ENCODE results near the gene ZNF598. TPM values are rescaled to one million over a fixed set of nuclear protein-coding genes. Genes with fewer than 3 reads are reported as not detected.
"Not testable (repeated sequence)": the region's sequence is repeated elsewhere in the genome, so short reads cannot be mapped to it uniquely, and the experiment has no call there.

The ZNF598 gene
- polyA plus RNA-seq, 6 donors from 2014 or later: 2.7 to 8.4 (median 3.9) TPM

DNA sequence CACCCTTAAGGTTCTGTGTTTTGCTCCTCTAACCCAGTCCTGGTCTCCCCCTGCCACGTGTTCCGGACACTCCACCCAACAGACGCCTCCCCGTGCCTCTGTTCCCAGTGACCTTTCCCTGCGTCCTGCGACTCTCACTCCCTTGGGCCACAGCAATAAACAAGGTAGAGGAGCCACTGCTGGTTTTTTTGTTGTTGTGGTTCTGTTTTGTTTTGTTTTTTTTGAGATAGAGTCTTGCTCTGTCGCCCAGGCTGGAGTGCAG is 6.3 kb upstream of the ZNF598 start:
- H3K9me3 Mint-ChIP-seq: no peaks in the 10 kb centered on the region
- ATAC-seq (ENCODE audit: low read depth in 2 of 2) (no peak), DNase-seq (no peak)
- H3K4me3 Mint-ChIP-seq: no peak overlapping the region
- H3K4me1 Mint-ChIP-seq: peaks cover 0 to 5% (median 5%) of the 10 kb centered on the region in 3 donors
- peaks cover 0 to 30% (median 16%) of the 10 kb centered on the region in 3 donors for H3K27me3 Mint-ChIP-seq
- no peaks in the 10 kb centered on the region for H3K36me3 Mint-ChIP-seq
- no peak overlapping the region for H3K27ac Mint-ChIP-seq

DNA sequence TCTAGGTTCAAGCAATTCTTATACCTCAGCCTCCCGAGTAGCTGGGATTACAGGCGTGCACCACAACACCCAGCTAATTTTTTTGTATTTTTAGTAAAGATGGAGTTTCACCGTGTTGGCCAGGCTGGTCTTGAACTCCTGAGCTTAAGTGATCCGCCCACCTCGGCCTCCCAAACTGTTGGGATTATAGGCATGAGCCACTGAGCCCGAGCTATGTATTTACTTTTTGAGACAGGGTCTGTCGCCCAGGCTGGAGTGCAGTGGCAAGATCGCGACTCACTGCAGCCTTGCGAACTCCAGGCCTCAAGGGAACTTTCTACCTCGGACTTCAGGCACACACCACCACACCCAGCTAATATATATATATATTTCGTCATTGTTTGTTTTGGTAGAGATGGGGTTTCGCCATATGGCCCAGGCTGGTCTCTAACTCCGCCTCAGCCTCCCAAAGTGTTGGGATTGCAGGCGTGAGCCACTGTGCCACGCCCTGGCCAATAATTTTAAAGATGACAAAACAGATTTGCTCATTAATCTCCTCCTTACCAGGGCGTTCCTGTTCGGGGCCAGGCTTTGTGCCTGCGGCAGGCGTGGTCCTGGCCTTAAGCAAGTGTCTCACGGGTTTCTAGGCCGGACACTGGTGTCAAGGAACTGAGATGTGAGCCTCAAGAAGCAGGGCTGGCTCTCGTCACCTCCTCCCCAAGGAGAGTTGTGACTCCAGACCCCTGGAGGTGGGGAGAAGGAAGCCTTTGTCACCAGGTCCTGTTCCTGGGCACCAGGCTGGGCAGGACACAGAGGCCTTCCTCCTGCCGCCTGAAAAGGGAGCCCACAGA is 5.7 kb upstream of the ZNF598 start:
- ATAC-seq (ENCODE audit: low read depth in 2 of 2) (no peak), DNase-seq (no peak)
- peak overlapping the region in 1 of 8 donors; percentile 60 for H3K4me3 Mint-ChIP-seq
- peak overlapping the region in 1 of 6 donors; percentile 9 for H3K27ac Mint-ChIP-seq
- H3K9me3 Mint-ChIP-seq: no peaks in the 10 kb centered on the region
- peaks cover 0 to 2% (median under 1%) of the 10 kb centered on the region in 3 donors for H3K4me1 Mint-ChIP-seq
- H3K36me3 Mint-ChIP-seq: no peaks in the 10 kb centered on the region
- peaks cover 0 to 24% (median 16%) of the 10 kb centered on the region in 3 donors for H3K27me3 Mint-ChIP-seq

DNA sequence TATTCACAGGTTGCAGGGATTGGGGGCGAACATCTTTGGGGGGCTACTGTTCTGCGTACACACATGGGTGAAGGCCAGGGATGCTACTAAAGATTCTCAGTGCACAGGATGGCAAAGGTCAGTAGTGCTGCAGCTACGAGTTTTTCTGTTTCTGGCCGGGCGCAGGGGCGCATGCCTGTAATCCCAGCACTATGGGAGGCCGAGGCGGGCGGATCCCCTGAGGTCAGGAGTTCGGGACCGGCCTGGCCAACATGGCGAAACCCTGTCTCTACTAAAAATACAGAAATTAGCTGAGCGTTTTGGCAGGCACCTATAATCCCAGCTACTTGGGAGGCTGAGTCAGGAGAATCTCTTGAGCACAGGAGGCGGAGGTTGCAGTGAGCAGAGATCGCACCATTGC is 3.9 kb upstream of the ZNF598 start:
- ATAC-seq (ENCODE audit: low read depth in 2 of 2) (no peak), DNase-seq (no peak)
- Mint-ChIP-seq H3K4me3 (peak overlapping the region in 2 of 8 donors; percentile 33 to 57), H3K27ac (peak overlapping the region in 1 of 6 donors; percentile 83), H3K27me3 (peaks cover 0 to 14% (median 9%) of the 10 kb centered on the region in 3 donors), H3K36me3 (no peaks in the 10 kb centered on the region), H3K4me1 (peaks cover 8 to 11% (median 11%) of the 10 kb centered on the region in 3 donors), H3K9me3 (no peaks in the 10 kb centered on the region)

DNA sequence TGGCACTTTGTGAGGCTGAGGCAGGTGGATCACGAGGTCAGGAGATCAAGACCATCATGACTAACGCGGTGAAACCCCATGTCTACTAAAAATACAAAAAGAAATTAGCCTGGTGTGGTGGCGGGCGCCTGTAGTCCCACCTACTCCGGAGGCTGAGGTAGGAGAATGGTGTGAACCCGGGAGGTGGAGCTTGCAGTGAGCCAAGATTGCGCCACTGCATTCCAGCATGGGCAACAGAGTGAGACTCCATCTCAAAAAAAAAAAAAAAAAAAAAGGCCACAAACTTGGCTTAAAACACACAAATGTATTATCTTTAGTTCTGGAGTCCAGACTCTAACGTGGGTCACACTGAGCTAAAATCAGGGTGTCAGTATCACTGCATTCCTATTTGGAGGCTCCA is 2.1 kb upstream of the ZNF598 start:
- peak overlapping the region in 2 of 8 donors; percentile 9 to 41 for H3K4me3 Mint-ChIP-seq
- H3K4me1 Mint-ChIP-seq: peaks cover 24 to 29% (median 27%) of the 10 kb centered on the region in 3 donors
- not testable (repeated sequence) for ATAC-seq (ENCODE audit: low read depth in 2 of 2); H3K9me3 Mint-ChIP-seq; DNase-seq; H3K36me3 Mint-ChIP-seq; H3K27me3 Mint-ChIP-seq
- H3K27ac Mint-ChIP-seq: peak overlapping the region in 1 of 6 donors; percentile 51

DNA sequence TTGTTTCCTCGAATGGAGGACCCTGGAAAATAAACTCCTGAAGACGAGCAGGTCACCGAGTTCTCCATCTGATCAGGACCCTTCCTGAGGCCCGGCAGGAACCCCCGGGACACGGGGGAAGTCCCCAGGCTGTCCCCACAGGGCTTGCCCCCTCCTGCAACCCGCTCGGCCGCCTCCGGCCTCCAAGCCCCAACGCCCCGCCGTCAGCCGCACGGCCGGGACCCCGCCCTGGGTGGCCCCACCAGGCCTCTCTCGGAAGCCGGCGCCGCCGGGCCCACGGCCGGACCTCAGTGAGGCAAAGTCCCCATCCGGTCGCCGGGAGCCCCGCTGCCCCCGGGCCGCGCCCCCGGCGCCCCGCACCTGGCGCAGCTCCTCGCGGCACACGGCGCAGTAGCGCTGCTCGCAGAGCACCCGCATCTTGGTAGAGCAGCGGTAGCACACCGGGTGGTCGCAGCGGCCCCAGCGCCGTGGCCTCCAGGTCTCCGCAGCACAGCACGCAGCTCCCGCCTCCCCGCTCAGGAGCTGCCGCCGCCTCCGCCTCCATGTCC is 383 bp downstream of the ZNF598 start:
- no peaks in the 10 kb centered on the region for H3K9me3 Mint-ChIP-seq
- no peaks in the 10 kb centered on the region for H3K27me3 Mint-ChIP-seq
- H3K4me3 Mint-ChIP-seq: peak overlapping the region; percentile 65 to 93 (median 82)
- peaks cover 38 to 54% (median 38%) of the 10 kb centered on the region in 3 donors for H3K4me1 Mint-ChIP-seq
- no peaks in the 10 kb centered on the region for H3K36me3 Mint-ChIP-seq
- DNase-seq (no peak), ATAC-seq (ENCODE audit: low read depth in 2 of 2) (peak; percentile 47 to 50)
- H3K27ac Mint-ChIP-seq: peak overlapping the region in 4 of 6 donors; percentile 17 to 90 (median 43)

DNA sequence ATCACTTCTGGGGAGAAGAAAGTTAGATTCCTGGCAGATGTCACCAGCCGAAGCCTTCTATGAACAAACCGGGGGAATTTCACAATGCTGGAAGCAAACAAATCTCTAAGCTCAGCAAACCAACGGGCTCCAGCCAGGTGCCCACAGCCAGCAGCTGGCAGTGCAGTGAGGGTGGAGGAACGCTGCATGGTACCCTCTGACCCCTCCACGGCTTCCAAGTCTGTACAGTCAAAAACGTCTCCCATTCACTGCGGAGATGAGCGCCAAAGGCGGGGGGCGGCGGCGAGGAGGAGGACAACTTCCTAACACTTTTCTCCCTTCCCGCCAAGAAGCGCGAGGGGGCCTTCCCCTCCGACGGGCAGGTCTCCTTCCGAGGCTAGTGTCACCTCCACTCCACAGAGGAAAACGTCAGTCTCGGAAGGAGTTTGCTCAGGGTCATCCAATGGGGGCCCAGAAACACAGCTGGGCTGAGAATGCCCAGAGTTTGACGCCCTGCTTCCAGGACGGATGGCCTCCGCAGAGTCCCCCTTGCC is 924 bp downstream of the ZNF598 start:
- Mint-ChIP-seq H3K27ac (peak overlapping the region; percentile 10 to 60 (median 34)), H3K4me3 (peak overlapping the region; percentile 65 to 93 (median 82)), H3K27me3 (no peaks in the 10 kb centered on the region), H3K36me3 (no peaks in the 10 kb centered on the region), H3K9me3 (no peaks in the 10 kb centered on the region), H3K4me1 (peaks cover 38 to 58% (median 38%) of the 10 kb centered on the region in 3 donors)
- ATAC-seq (ENCODE audit: low read depth in 2 of 2): no peak
- DNase-seq: no peak

DNA sequence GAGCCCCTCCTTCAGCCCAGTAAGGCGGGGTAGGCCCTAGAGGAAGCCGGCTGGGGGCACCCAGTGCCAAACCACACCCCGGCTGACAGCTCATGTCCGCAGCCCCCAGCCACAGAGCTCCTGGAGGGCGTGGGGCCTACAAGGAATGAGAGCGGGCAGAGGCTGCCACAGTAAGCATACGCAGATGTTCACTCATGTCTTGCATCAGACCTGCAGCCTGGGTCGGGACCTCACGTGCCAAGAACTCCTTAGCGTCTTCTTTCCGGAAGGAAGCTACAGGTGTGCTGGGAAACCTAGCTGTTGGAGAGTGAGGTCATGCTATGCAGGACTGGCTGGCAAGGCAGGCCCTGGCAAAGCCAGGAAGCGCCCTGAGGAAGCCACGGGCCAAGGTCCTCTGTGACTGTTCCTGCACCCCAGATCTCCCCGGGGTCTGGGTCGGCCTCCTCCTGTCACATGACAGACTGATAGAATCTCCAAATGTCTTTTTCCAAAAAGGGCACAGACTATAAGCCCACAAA is 1.6 kb downstream of the ZNF598 start:
- DNase-seq (no peak), ATAC-seq (ENCODE audit: low read depth in 2 of 2) (no peak)
- peak overlapping the region in 4 of 6 donors; percentile 5 to 60 (median 10) for H3K27ac Mint-ChIP-seq
- no peaks in the 10 kb centered on the region for H3K36me3 Mint-ChIP-seq
- H3K4me1 Mint-ChIP-seq: peaks cover 38 to 58% (median 38%) of the 10 kb centered on the region in 3 donors
- peak overlapping the region; percentile 72 to 93 (median 82) for H3K4me3 Mint-ChIP-seq
- no peaks in the 10 kb centered on the region for H3K9me3 Mint-ChIP-seq
- H3K27me3 Mint-ChIP-seq: no peaks in the 10 kb centered on the region

DNA sequence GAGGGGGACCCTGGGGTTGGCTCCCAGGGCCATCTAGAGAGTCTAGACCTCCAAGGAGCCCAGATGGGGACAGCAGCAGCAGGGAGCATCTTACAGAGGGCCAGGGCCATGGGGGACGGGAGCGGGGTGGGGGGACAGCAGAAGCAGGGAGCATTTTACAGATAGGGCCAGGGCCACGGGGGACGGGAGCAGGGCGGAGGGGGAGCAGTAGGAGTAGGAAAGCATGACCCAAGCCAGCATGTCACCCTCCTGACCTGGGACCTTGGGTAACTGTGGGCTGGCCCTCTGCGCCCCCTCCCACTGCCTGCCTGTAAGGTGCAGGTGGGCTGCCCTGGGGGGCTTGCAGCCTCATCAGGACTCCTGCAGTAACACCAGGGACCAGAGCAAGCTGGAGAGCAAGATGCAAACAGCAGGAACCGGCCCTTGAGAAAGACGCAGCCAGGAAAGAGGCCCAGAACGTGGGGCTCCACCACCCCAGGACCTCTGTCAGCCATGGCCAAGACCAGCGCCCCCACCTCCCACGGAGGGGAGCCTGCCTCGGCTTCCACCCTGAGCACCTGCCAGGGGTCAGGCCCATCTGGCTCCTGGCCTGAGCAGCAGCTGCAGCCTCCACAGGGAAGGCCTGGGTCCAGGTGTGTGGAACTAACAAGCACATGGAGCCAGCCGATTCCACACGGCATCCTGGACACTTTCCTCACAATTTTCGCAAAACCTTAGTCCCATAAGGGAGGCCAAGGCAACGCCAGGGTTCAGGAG is 2.4 kb downstream of the ZNF598 start:
- Mint-ChIP-seq H3K27me3 (no peaks in the 10 kb centered on the region), H3K4me3 (peak overlapping the region; percentile 72 to 89 (median 79)), H3K9me3 (no peaks in the 10 kb centered on the region), H3K27ac (peak overlapping the region in 1 of 6 donors; percentile 60), H3K4me1 (peaks cover 38 to 58% (median 38%) of the 10 kb centered on the region in 3 donors), H3K36me3 (no peaks in the 10 kb centered on the region)
- no peak for DNase-seq
- no peak for ATAC-seq (ENCODE audit: low read depth in 2 of 2)

DNA sequence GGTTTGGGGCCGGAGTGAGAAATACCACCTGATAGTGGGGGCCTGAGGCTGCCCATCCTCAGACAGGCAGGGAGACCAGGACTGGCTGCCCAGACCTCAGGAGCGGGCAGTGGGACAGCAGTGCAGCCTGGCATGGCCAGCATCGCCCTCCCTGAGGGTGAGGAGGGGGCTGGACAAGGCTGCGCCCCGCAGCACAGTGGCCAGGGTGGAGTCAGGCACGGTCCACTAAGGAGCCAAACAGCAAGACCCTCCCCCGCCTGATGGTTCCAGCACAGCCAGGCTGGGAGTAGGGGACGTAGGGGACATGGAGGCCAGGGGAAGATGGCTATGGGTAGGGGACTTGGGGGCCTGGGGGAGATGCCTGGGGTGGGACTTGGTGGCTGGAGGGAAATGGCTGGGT is 3.3 kb downstream of the ZNF598 start:
- Mint-ChIP-seq H3K36me3 (no peaks in the 10 kb centered on the region), H3K27me3 (no peaks in the 10 kb centered on the region), H3K4me1 (peaks cover 38 to 58% (median 38%) of the 10 kb centered on the region in 3 donors), H3K27ac (peak overlapping the region in 2 of 6 donors; percentile 71 to 81), H3K4me3 (peak overlapping the region in 5 of 8 donors; percentile 22 to 74 (median 51)), H3K9me3 (no peaks in the 10 kb centered on the region)
- ATAC-seq (ENCODE audit: low read depth in 2 of 2) (no peak), DNase-seq (no peak)

DNA sequence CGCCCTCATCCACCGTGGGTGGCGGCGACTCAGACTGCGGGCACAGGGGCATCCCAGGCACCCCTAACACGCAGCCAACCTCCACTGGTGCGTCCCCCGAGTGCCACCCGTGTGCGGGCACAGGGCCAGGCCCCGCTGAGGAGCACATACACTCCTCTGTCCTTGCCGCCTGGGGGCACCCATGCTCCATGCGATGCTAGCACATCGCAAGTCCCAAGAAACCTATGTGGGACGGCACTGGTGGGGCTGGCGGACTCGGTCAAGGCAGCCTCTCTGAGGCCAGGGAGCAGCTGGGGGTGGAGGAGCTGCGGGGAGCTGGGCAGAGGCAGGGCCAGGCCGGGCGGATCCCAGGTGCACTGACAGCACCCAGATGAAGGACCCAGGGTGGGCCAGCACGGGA is 4.0 kb downstream of the ZNF598 start:
- peaks cover 38 to 58% (median 38%) of the 10 kb centered on the region in 3 donors for H3K4me1 Mint-ChIP-seq
- ATAC-seq (ENCODE audit: low read depth in 2 of 2) (no peak), DNase-seq (no peak)
- H3K36me3 Mint-ChIP-seq: no peaks in the 10 kb centered on the region
- H3K9me3 Mint-ChIP-seq: no peaks in the 10 kb centered on the region
- peak overlapping the region in 3 of 8 donors; percentile 42 to 74 (median 50) for H3K4me3 Mint-ChIP-seq
- H3K27ac Mint-ChIP-seq: peak overlapping the region in 1 of 6 donors; percentile 29
- no peaks in the 10 kb centered on the region for H3K27me3 Mint-ChIP-seq

DNA sequence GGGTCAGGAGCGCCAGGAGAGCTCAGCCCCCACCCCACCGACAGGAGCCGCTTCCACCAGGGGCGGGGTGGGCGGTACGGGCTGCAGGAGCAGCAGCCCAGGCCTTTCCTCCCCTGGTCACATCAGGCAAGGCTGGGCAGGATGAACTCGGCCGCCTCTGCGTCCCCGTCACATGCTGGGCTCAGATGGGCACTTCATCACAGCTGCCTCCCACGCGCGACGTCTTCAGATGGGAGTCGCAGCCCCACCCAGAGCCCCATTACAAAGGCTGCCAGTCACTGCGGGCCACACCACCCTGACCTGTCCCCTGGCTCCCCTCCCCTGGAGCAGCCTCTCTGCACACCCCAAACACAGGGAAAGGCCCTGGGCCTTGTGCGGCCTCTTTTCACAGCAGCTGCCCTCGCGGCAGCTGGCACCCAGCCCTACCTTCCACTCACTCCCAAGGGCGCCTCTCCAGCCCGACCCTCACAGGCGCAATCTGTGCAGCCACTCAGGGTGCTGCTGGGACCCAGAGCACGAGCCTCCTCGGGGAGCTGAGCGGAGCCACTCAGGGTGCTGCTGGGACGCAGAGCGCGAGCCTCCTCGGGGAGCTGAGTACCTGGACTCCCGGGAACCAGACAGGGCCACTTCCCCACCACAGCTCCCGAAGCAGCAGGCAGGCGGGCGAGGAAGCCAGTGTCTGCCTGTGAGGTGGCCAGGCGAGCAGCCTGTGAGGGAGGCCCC is 4.7 kb downstream of the ZNF598 start:
- H3K27ac Mint-ChIP-seq: peak overlapping the region in 1 of 6 donors; percentile 38
- no peaks in the 10 kb centered on the region for H3K9me3 Mint-ChIP-seq
- H3K4me1 Mint-ChIP-seq: peaks cover 33 to 53% (median 34%) of the 10 kb centered on the region in 3 donors
- H3K27me3 Mint-ChIP-seq: no peaks in the 10 kb centered on the region
- H3K4me3 Mint-ChIP-seq: peak overlapping the region in 1 of 8 donors; percentile 74
- no peak for DNase-seq
- H3K36me3 Mint-ChIP-seq: no peaks in the 10 kb centered on the region
- ATAC-seq (ENCODE audit: low read depth in 2 of 2): no peak

DNA sequence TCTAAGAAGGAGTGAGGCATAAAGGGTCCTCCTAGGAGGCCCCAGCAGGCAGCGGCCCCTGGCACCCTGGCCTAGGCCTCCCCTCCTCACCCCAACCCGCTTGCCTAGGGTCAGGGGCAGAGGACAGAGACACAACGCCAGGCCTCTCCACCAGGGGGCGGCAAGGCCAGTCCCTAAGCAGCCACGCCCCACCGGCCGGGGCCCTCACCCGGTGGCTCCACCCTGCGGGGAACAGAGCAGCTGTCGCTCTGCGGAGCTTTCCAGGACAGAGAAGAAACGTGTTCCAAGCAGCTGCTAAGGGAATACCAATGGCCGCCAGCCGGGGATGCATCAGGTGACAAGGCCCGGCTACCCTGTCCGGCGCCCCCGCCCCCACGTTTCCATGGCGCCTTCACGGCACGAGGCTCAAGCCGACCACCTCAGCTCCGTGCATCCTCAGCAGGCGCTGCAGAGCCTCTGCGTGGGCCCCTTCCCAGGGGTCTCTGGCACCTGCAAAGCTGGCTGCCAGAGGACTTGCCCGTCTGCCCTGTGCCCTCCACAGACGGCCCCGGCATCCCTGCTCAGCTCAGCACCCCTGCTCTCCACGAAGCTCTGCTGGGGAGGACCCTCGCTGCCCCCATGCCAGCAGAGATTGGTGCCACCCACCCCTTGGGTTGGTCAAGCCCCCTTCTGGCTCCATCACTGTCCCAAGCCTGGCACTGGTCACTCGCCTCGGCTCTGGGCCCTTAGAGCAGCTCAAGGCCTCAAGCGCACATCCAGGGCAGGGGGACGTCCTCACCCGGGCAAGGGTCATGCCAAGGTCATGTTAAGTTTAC is 5.6 kb downstream of the ZNF598 start:
- Mint-ChIP-seq H3K27me3 (no peaks in the 10 kb centered on the region), H3K4me1 (peaks cover 33 to 51% (median 34%) of the 10 kb centered on the region in 3 donors), H3K9me3 (no peaks in the 10 kb centered on the region), H3K36me3 (no peaks in the 10 kb centered on the region), H3K4me3 (peak overlapping the region in 1 of 8 donors; percentile 21), H3K27ac (peak overlapping the region in 1 of 6 donors; percentile 47)
- ATAC-seq (ENCODE audit: low read depth in 2 of 2) (peak; percentile 95 to 99), DNase-seq (peak; percentile 84)

All from naive B cell (primary cell).